GM12878 (cell line): ENCODE data around the gene A2ML1. TPM values are rescaled to one million over a fixed set of nuclear protein-coding genes. Genes with fewer than 3 reads are reported as not detected.

ENCODE experiments used
- ATAC-seq: fragments of 200-7000 bp; cut with Tn5 transposase; 3 replicates; pipeline ENCODE4 v1.9.1; 2020; ENCODE audit warnings: mild to moderate bottlenecking, moderate library complexity
- BruUV-seq: library from RNA; stranded (reverse); fragments of 400-500 nt; replicated peaks from 2 replicates; lab custom pipeline; 2021; lab: Mats Ljungman, UMichigan
- CTCF ChIA-PET: fragments of 300-600 bp; sonication (Branson Sonifier 250); formaldehyde crosslinking; extraction: SDS; loops from one replicate; lab custom pipeline; 2021; ENCODE audit warnings: inconsistent platforms; lab: Yijun Ruan, JAX
- POLR2A ChIA-PET: fragments of 350-600 bp; formaldehyde crosslinking; extraction: SDS; loops from one replicate; lab custom pipeline; 2021; ENCODE audit warnings: inconsistent platforms; lab: Charles Lee
- RAD21 ChIA-PET: fragments of 300-600 bp; sonication (Branson Sonifier 250); formaldehyde crosslinking; loops from one replicate; lab custom pipeline; 2023; ENCODE audit warnings: antibody characterized with exemption; ENCODE audit not compliant: unreplicated experiment; lab: Charles Lee
- SMC1A ChIA-PET: fragments of 300-600 bp; sonication (Branson Sonifier 250); formaldehyde crosslinking; loops from one replicate; lab custom pipeline; 2023; ENCODE audit not compliant: unreplicated experiment, uncharacterized antibody; lab: Charles Lee
- DNase-seq: peaks from one replicate; pipeline ENCODE4 v3.0.0-alpha.2; 2011; ENCODE audit warnings: low read depth, low spot score
- FAIRE-seq: peaks from 3 replicates; lab custom pipeline; 2011; peaks lifted over from hg19 to GRCh38; lab: Jason Lieb, UNC
- H2AFZ ChIP-seq: 2 replicates; pipeline ENCODE4 v1.6.0; 2011; ENCODE audit warnings: low read depth, low read length, control low read depth; ENCODE audit not compliant: control insufficient read depth
- H3K27ac ChIP-seq: 2 replicates; pipeline ENCODE4 v1.5.1; 2011; ENCODE audit warnings: control low read depth; ENCODE audit not compliant: control insufficient read depth, insufficient read depth
- H3K27me3 ChIP-seq, 2 experiments: replicated peaks in 1 of 2; 2 replicates each; pipeline versions ENCODE4 v1.6.0 to v1.6.1; 2011; ENCODE audit warnings: low read length in 1 of 2; ENCODE audit not compliant: control insufficient read depth in 2 of 2, insufficient read depth in 2 of 2
- H3K36me3 ChIP-seq, 2 experiments: 2 replicates each; pipeline ENCODE4 v1.5.1; 2011; ENCODE audit warnings: low read length in 1 of 2; ENCODE audit not compliant: control insufficient read depth in 2 of 2, insufficient read depth in 2 of 2
- H3K4me1 ChIP-seq: 2 replicates; pipeline ENCODE4 v1.6.1; 2011; ENCODE audit warnings: mild to moderate bottlenecking, low read length, moderate library complexity, mixed read lengths; ENCODE audit not compliant: control insufficient read depth, insufficient read depth
- H3K4me2 ChIP-seq: 2 replicates; pipeline ENCODE4 v1.6.0; 2011; ENCODE audit warnings: control low read depth; ENCODE audit not compliant: control insufficient read depth, insufficient read depth
- H3K4me3 ChIP-seq: fragments of 200-600 bp; sonication (generic); 2 replicates; pipeline ENCODE4 v1.5.1; 2016
- H3K79me2 ChIP-seq: 2 replicates; pipeline ENCODE4 v1.6.0; 2011; ENCODE audit warnings: low read length; ENCODE audit not compliant: control insufficient read depth, insufficient read depth
- H3K9ac ChIP-seq: 2 replicates; pipeline ENCODE4 v1.8.0; 2011; ENCODE audit warnings: low read length, control low read depth, mixed read lengths; ENCODE audit not compliant: control insufficient read depth, insufficient read depth
- H3K9me3 ChIP-seq: replicated peaks from 3 replicates; pipeline ENCODE4 v1.5.1; 2011; ENCODE audit warnings: mild to moderate bottlenecking, low read length; ENCODE audit not compliant: control insufficient read depth, insufficient read depth
- H4K20me1 ChIP-seq: 2 replicates; pipeline ENCODE4 v1.6.0; 2011; ENCODE audit not compliant: control insufficient read depth, insufficient read depth
- FOXM1 ChIP-seq: IDR thresholded peaks from 2 replicates; pipeline ENCODE4 v1.6.1; 2012; ENCODE audit warnings: low read depth, mild to moderate bottlenecking, inconsistent platforms, low read length, moderate library complexity
- MAX ChIP-seq: IDR thresholded peaks from 2 replicates; pipeline ENCODE4 v1.6.1; 2012; ENCODE audit warnings: low read depth, low read length, improper control_type of control experiment
- NKRF ChIP-seq: fragments of 450-650 bp; conservative IDR thresholded peaks from 2 replicates; pipeline ENCODE4 v1.6.1; 2017; ENCODE audit warnings: mild to moderate bottlenecking, moderate library complexity
- PBX3 ChIP-seq: IDR thresholded peaks from 2 replicates; pipeline ENCODE4 v1.6.1; 2011; ENCODE audit warnings: mild to moderate bottlenecking, low read depth, low read length, moderate library complexity; ENCODE audit not compliant: insufficient replicate concordance
- WGBS: methylation state at CpG from one replicate; pipeline ENCODE4 v1.1.6; 2016; ENCODE audit warnings: low lambda C conversion rate; ENCODE audit not compliant: insufficient replicate concordance, insufficient coverage; ENCODE audit errors: missing lambda C conversion rate; 5-methylcytosine and 5-hydroxymethylcytosine counted together
- in situ Hi-C: fragments of 300-500 bp; cut with MboI; formaldehyde crosslinking; loops from 9 replicates; pipeline ENCODE4 v1.14.3; 2018; ENCODE audit warnings: mixed read lengths
- intact Hi-C: fragments of 100-400 bp; cut with micrococcal nuclease; formaldehyde crosslinking; loops from one replicate; pipeline ENCODE4 v1.14.2; 2022; ENCODE audit not compliant: unreplicated experiment
- polyA plus RNA-seq, 11 experiments: library from polyadenylated mRNA; depleted of rRNA in 4 of 11; unstranded in 6 of 11; stranded (reverse) in 5 of 11; fragments of >200 nt; fragmentation: Nextera tagmentation in 4 of 11; fragmentation: Illumina TruSeq in 1 of 11; extraction: Ambion mirVana in 4 of 11; extraction: Trizol in 1 of 11; gene quantifications; 1 replicate in 1 of 11; 2 replicates in 10 of 11; pipeline versions ENCODE4 v1.2.1 to v1.2.3, GENCODE V29; 2011 to 2016; ENCODE audit warnings: inconsistent platforms in 2 of 11, missing spikeins in 2 of 11, low read depth in 1 of 11
- total RNA-seq, 4 experiments: library from RNA; depleted of rRNA in 3 of 4; stranded (reverse); fragments of >200 nt in 3 of 4; fragmentation: Illumina TruSeq in 1 of 4; extraction: Trizol in 1 of 4; gene quantifications; 2 replicates each; pipeline versions ENCODE4 v1.2.1 to v1.2.3, GENCODE V29; 2013 to 2021

Gene A2ML1
- total and polyA plus RNA-seq, 10 of the 15 experiments (the other 5 are each of a cell fraction or from before 2014, with no cell fraction given), result not detected

- CTCF ChIA-PET, result interaction anchor here (0.7 to 1.7 kb wide), 6 partner anchors 8 to 237 kb away, joined by 3 to 5 read pairs (median 4); no protein-coding TSS in a partner anchor
- no peak for TF ChIP-seq PBX3
- TF ChIP-seq, all 136 proteins: peak for 0
- H4K20me1 ChIP-seq, result no peaks in the 10 kb centered on the region
- no peak overlapping the region for H3K9ac ChIP-seq
- ChIA-PET POLR2A (no interaction called here), SMC1A (interaction anchor here (0.8 to 1.0 kb wide), 2 partner anchors 26 to 350 kb away, joined by 3 to 4 read pairs; no protein-coding TSS in a partner anchor), RAD21 (interaction anchor here (1.0 kb wide), 1 partner anchor 350 kb away, joined by 4 read pairs; no protein-coding TSS in a partner anchor)
- H3K79me2 ChIP-seq, result no peaks in the 10 kb centered on the region
- no TSS peak for BruUV-seq
- no peak for ATAC-seq
- FAIRE-seq, result no peak
- H3K36me3 ChIP-seq, result no peaks in the 10 kb centered on the region
- H3K4me1 ChIP-seq, result no peaks in the 10 kb centered on the region; the same call in 1 of the 2 replicates
- DNase-seq, result no peak
- no peak overlapping the region for H2AFZ ChIP-seq
- H3K4me2 ChIP-seq, result no peak overlapping the region
- intact Hi-C loops, result loop anchor here (5.0 kb wide), 1 partner anchor 287 kb away; no protein-coding TSS in a partner anchor
- H3K27me3 ChIP-seq, result no peaks in the 10 kb centered on the region; a peak in 1 of 4 replicates
- H3K4me3 ChIP-seq, result no peak overlapping the region
- in situ Hi-C loops, result loop anchor here (10.0 to 25.0 kb wide), 2 partner anchors 210 to 357 kb away; partner anchors contain the start of gene CLEC4E
- no peaks in the 10 kb centered on the region for H3K9me3 ChIP-seq
- H3K27ac ChIP-seq, result no peak overlapping the region
Measured at GRCh38 chr12:8894378-8894777, 72.0 kb downstream of the A2ML1 start.

- BruUV-seq, result no TSS peak
- Histone ChIP-seq H3K4me1 (no peaks in the 10 kb centered on the region; the same call in 1 of the 2 replicates), H3K27me3 (no peaks in the 10 kb centered on the region; a peak in 1 of 4 replicates), H3K36me3 (no peaks in the 10 kb centered on the region), H3K9me3 (no peaks in the 10 kb centered on the region; the same call in 2 of the 3 replicates), H2AFZ (no peak overlapping the region), H3K4me3 (no peak overlapping the region), H3K79me2 (no peaks in the 10 kb centered on the region), H4K20me1 (no peaks in the 10 kb centered on the region), H3K9ac (no peak overlapping the region), H3K27ac (no peak overlapping the region), H3K4me2 (no peak overlapping the region)
- ChIA-PET CTCF (interaction anchor here (1.2 to 1.7 kb wide), 6 partner anchors 19 to 351 kb away, joined by 3 to 5 read pairs (median 4); no protein-coding TSS in a partner anchor), SMC1A (no interaction called here), POLR2A (no interaction called here), RAD21 (interaction anchor here (1.0 kb wide), 1 partner anchor 351 kb away, joined by 4 read pairs; no protein-coding TSS in a partner anchor)
- no peak for ATAC-seq
- DNase-seq, result no peak
- intact Hi-C loops (loop anchor here (5.0 kb wide), 1 partner anchor 288 kb away; no protein-coding TSS in a partner anchor), in situ Hi-C loops (loop anchor here (10.0 to 25.0 kb wide), 2 partner anchors 210 to 358 kb away; partner anchors contain the start of gene CLEC4E)
- no peak for FAIRE-seq
- WGBS, result 0% methylated on average over 1 of the region's 1 CpG
- TF ChIP-seq FOXM1 (no peak), PBX3 (no peak), NKRF (no peak), MAX (no peak)
Measured at GRCh38 chr12:8894986-8895385, 72.6 kb downstream of the A2ML1 start.
